Uterus (tissue), 2 donors: ENCODE measurements around the gene RAD50.
"Not testable (repeated sequence)": the region's sequence is repeated elsewhere in the genome, so short reads cannot be mapped to it uniquely, and the experiment has no call there.

Source experiments
- CTCF ChIP-seq, 4 experiments: fragments of 200-600 bp in 2 of 4; fragments of 450-650 bp in 2 of 4; sonication (generic) in 2 of 4; IDR thresholded peaks; one replicate each; pipeline ENCODE4 v1.5.1; 2016 to 2019; ENCODE audit warnings: antibody characterized with exemption in 4 of 4, mild to moderate bottlenecking in 2 of 4, moderate library complexity in 1 of 4
- POLR2A ChIP-seq, 2 donors: fragments of 450-650 bp; IDR thresholded peaks; one replicate each; pipeline ENCODE4 v1.6.1; 2016; ENCODE audit warnings: antibody characterized with exemption in 2 of 2, mild to moderate bottlenecking in 1 of 2, moderate library complexity in 1 of 2

- TF ChIP-seq CTCF, POLR2A (IDR thresholded peaks at IDR 0.05): not testable (repeated sequence)
Measured at GRCh38 chr5:132524877-132525276, 31.9 kb upstream of the RAD50 start.
